Measurements from ENCODE around the gene COMMD10.

GRCh38 chr5:116144103-116144502 lies 59.3 kb downstream of the COMMD10 start:
- TF ChIP-seq, protein P1, sequence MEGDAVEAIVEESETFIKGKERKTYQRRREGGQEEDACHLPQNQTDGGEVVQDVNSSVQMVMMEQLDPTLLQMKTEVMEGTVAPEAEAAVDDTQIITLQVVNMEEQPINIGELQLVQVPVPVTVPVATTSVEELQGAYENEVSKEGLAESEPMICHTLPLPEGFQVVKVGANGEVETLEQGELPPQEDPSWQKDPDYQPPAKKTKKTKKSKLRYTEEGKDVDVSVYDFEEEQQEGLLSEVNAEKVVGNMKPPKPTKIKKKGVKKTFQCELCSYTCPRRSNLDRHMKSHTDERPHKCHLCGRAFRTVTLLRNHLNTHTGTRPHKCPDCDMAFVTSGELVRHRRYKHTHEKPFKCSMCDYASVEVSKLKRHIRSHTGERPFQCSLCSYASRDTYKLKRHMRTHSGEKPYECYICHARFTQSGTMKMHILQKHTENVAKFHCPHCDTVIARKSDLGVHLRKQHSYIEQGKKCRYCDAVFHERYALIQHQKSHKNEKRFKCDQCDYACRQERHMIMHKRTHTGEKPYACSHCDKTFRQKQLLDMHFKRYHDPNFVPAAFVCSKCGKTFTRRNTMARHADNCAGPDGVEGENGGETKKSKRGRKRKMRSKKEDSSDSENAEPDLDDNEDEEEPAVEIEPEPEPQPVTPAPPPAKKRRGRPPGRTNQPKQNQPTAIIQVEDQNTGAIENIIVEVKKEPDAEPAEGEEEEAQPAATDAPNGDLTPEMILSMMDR (conservative IDR thresholded peaks at IDR 0.05), result no peak
- TF ChIP-seq ZFX (IDR thresholded peaks at IDR 0.05), result no peak
